HCT116 (cell line): Measurements from ENCODE around the gene ATAD3A.

Source experiments
- CTCF ChIP-seq, 3 experiments: fragments of 200-600 bp in 1 of 3; sonication (generic) in 1 of 3; IDR thresholded peaks in 2 of 3; conservative IDR thresholded peaks in 1 of 3; 2 replicates each; pipeline ENCODE4 v1.5.1; 2012 to 2017; ENCODE audit warnings: low read depth in 2 of 3, low read length in 2 of 3, antibody characterized with exemption in 1 of 3, borderline replicate concordance in 1 of 3, control low read depth in 1 of 3, mild to moderate bottlenecking in 1 of 3, mixed read lengths in 1 of 3, mixed run types in 1 of 3, moderate library complexity in 1 of 3; ENCODE audit not compliant: insufficient read depth in 1 of 3
- JUND ChIP-seq: IDR thresholded peaks from 2 replicates; pipeline ENCODE4 v1.6.1; 2012
- POLR2A ChIP-seq: IDR thresholded peaks from 2 replicates; pipeline ENCODE4 v1.7.0; 2011; ENCODE audit warnings: borderline replicate concordance; ENCODE audit not compliant: insufficient read depth, insufficient read length; ENCODE audit errors: extremely low read depth
- POLR2AphosphoS5 ChIP-seq: IDR thresholded peaks from 2 replicates; pipeline ENCODE4 v1.6.1; 2011; ENCODE audit warnings: mild to moderate bottlenecking, low read depth, low read length, moderate library complexity
- RAD21 ChIP-seq: IDR thresholded peaks from 2 replicates; pipeline ENCODE4 v1.6.1; 2012; ENCODE audit warnings: low read depth, mild to moderate bottlenecking
- REST ChIP-seq: IDR thresholded peaks from 2 replicates; pipeline ENCODE4 v1.6.1; 2012; ENCODE audit warnings: low read depth

- TF ChIP-seq CTCF (IDR thresholded peaks at IDR 0.05 in 2 of 3, conservative IDR thresholded peaks at IDR 0.05 in 1 of 3; ENCODE audit: borderline replicate concordance in 1 of 3, insufficient read depth in 1 of 3, low read depth in 2 of 3, low read length in 2 of 3) = no peak
- no peak for TF ChIP-seq RAD21
- TF ChIP-seq POLR2A = no peak
- no peak for TF ChIP-seq JUND
- no peak for TF ChIP-seq REST
- no peak for TF ChIP-seq POLR2AphosphoS5
These were observed 20.4 kb upstream of the ATAD3A start for GRCh38 chr1:1491601-1492000.
